H9 (cell line): ENCODE measurements around the gene GTF3C5. TPM values are rescaled to one million over a fixed set of nuclear protein-coding genes. Genes with fewer than 3 reads are reported as not detected.
"Not testable (repeated sequence)": the region's sequence is repeated elsewhere in the genome, so short reads cannot be mapped to it uniquely, and the experiment has no call there.

Experiments used
- DNase-seq: peaks from one replicate; pipeline ENCODE4 v3.0.0-alpha.2; 2017
- H2AFZ ChIP-seq: one replicate; pipeline ENCODE4 v1.6.1; 2013; ENCODE audit warnings: mild to moderate bottlenecking, low read length, control low read depth, moderate library complexity
- H2AK5ac ChIP-seq: 2 replicates; pipeline ENCODE4 v1.6.1; 2013; ENCODE audit warnings: low read length, control low read depth, mixed read lengths; ENCODE audit not compliant: insufficient read length
- H2BK120ac ChIP-seq: one replicate; pipeline ENCODE4 v1.6.1; 2013; ENCODE audit warnings: low read depth, mild to moderate bottlenecking, low read length, control low read depth, inconsistent platforms; ENCODE audit not compliant: poor library complexity, severe bottlenecking
- H2BK12ac ChIP-seq: 2 replicates; pipeline ENCODE4 v1.6.1; 2013; ENCODE audit warnings: low read length, control low read depth, mixed read lengths, low read depth; ENCODE audit not compliant: insufficient read length
- H2BK15ac ChIP-seq: 2 replicates; pipeline ENCODE4 v1.6.1; 2013; ENCODE audit warnings: low read depth, low read length, control low read depth
- H2BK20ac ChIP-seq: one replicate; pipeline ENCODE4 v1.6.1; 2013; ENCODE audit warnings: low read depth, mild to moderate bottlenecking, low read length, control low read depth, inconsistent platforms; ENCODE audit not compliant: poor library complexity, severe bottlenecking
- H2BK5ac ChIP-seq: 2 replicates; pipeline ENCODE4 v1.6.1; 2013; ENCODE audit warnings: low read length, control low read depth, mixed read lengths; ENCODE audit not compliant: insufficient read length
- H3K14ac ChIP-seq: 2 replicates; pipeline ENCODE4 v1.6.1; 2013; ENCODE audit warnings: low read length, control low read depth; ENCODE audit not compliant: insufficient read depth
- H3K18ac ChIP-seq: 2 replicates; pipeline ENCODE4 v1.6.1; 2013; ENCODE audit warnings: low read depth, mild to moderate bottlenecking, mixed read lengths, low read length, control low read depth; ENCODE audit not compliant: insufficient read length
- H3K23ac ChIP-seq: 2 replicates; pipeline ENCODE4 v1.6.1; 2013; ENCODE audit warnings: low read length, control low read depth, mixed read lengths, low read depth; ENCODE audit not compliant: insufficient read length
- H3K23me2 ChIP-seq: 2 replicates; pipeline ENCODE4 v1.6.1; 2013; ENCODE audit warnings: low read depth, mild to moderate bottlenecking, mixed read lengths, low read length, control low read depth; ENCODE audit not compliant: insufficient read length, poor library complexity, severe bottlenecking
- H3K27ac ChIP-seq: 2 replicates; pipeline ENCODE4 v1.5.1; 2013; ENCODE audit warnings: low read length, control low read depth, mixed read lengths, low read depth; ENCODE audit not compliant: insufficient read length
- H3K27me3 ChIP-seq: 2 replicates; pipeline ENCODE4 v1.6.1; 2013; ENCODE audit warnings: low read length, control low read depth, inconsistent platforms; ENCODE audit not compliant: insufficient read depth
- H3K4ac ChIP-seq: 2 replicates; pipeline ENCODE4 v1.6.1; 2013; ENCODE audit warnings: low read depth, mild to moderate bottlenecking, control low read depth, inconsistent platforms, low read length, moderate library complexity
- H3K4me1 ChIP-seq: 2 replicates; pipeline ENCODE4 v1.6.1; 2013; ENCODE audit warnings: low read length, control low read depth, inconsistent platforms; ENCODE audit not compliant: insufficient read depth
- H3K4me2 ChIP-seq: 2 replicates; pipeline ENCODE4 v1.6.1; 2013; ENCODE audit warnings: low read length, control low read depth, mixed read lengths; ENCODE audit not compliant: insufficient read length, insufficient read depth
- H3K56ac ChIP-seq: 2 replicates; pipeline ENCODE4 v1.6.1; 2013; ENCODE audit warnings: low read depth, mild to moderate bottlenecking, mixed read lengths, low read length, control low read depth; ENCODE audit not compliant: insufficient read length
- H3K79me1 ChIP-seq: 2 replicates; pipeline ENCODE4 v1.6.1; 2013; ENCODE audit warnings: low read depth, mild to moderate bottlenecking, moderate library complexity, low read length, control low read depth, inconsistent platforms; ENCODE audit not compliant: insufficient read depth, poor library complexity, severe bottlenecking
- H3K79me2 ChIP-seq: 2 replicates; pipeline ENCODE4 v1.6.1; 2013; ENCODE audit warnings: low read length, control low read depth, inconsistent platforms; ENCODE audit not compliant: insufficient read depth
- H3K9ac ChIP-seq: 2 replicates; pipeline ENCODE4 v1.6.1; 2013; ENCODE audit warnings: low read length, control low read depth, mixed read lengths; ENCODE audit not compliant: insufficient read length; ENCODE audit errors: extremely low read depth
- H3K9me3 ChIP-seq: one replicate; pipeline ENCODE4 v1.6.1; 2013; ENCODE audit warnings: low read depth, low read length, inconsistent platforms; ENCODE audit not compliant: control insufficient read depth
- H3T11ph ChIP-seq: one replicate; pipeline ENCODE4 v1.6.1; 2013; ENCODE audit warnings: mild to moderate bottlenecking, low read length, control low read depth, inconsistent platforms
- H4K20me1 ChIP-seq: one replicate; pipeline ENCODE4 v1.6.1; 2013; ENCODE audit not compliant: control insufficient read depth, insufficient read length, insufficient read depth
- H4K5ac ChIP-seq: 2 replicates; pipeline ENCODE4 v1.6.1; 2013; ENCODE audit warnings: low read depth, mild to moderate bottlenecking, mixed read lengths, low read length, control low read depth; ENCODE audit not compliant: insufficient read length
- H4K8ac ChIP-seq: replicated peaks from 2 replicates; pipeline ENCODE4 v1.6.1; 2013; ENCODE audit warnings: low read length, control low read depth, mixed read lengths, low read depth; ENCODE audit not compliant: insufficient read length
- H4K91ac ChIP-seq: 2 replicates; pipeline ENCODE4 v1.6.1; 2013; ENCODE audit warnings: low read depth, mild to moderate bottlenecking, moderate library complexity, mixed read lengths, low read length, control low read depth; ENCODE audit not compliant: insufficient read length
- H3K27ac Mint-ChIP-seq, 3 experiments: 2 replicates in 2 of 3; 3 replicates in 1 of 3; pipeline ENCODE4 v1.8.0; 2020 to 2021; ENCODE audit warnings: mixed read lengths in 3 of 3, mild to moderate bottlenecking in 1 of 3, moderate library complexity in 1 of 3
- H3K27me3 Mint-ChIP-seq: 2 replicates; pipeline ENCODE4 v1.8.0; 2021; ENCODE audit warnings: low read depth, mild to moderate bottlenecking, moderate library complexity, mixed read lengths
- H3K36me3 Mint-ChIP-seq, 3 experiments: 2 replicates in 2 of 3; 3 replicates in 1 of 3; pipeline ENCODE4 v1.8.0; 2020 to 2021; ENCODE audit warnings: low read depth in 3 of 3, mixed read lengths in 3 of 3; ENCODE audit not compliant: insufficient read depth in 1 of 3
- H3K4me1 Mint-ChIP-seq, 2 experiments: 2 replicates each; pipeline ENCODE4 v1.8.0; 2020; ENCODE audit warnings: mixed read lengths in 2 of 2
- H3K4me3 Mint-ChIP-seq, 2 experiments: 2 replicates in 1 of 2; 3 replicates in 1 of 2; pipeline ENCODE4 v1.8.0; 2020 to 2021; ENCODE audit warnings: mild to moderate bottlenecking in 2 of 2, mixed read lengths in 2 of 2, moderate library complexity in 1 of 2
- H3K9me3 Mint-ChIP-seq, 2 experiments: 2 replicates in 1 of 2; 3 replicates in 1 of 2; pipeline ENCODE4 v1.8.0; 2020; ENCODE audit warnings: mild to moderate bottlenecking in 2 of 2, mixed read lengths in 2 of 2, moderate library complexity in 1 of 2
- WGBS: extraction: QIAGEN DNeasy Blood & Tissue Kit; methylation state at CpG from one replicate; pipeline ENCODE4 v1.1.7; 2013; ENCODE audit warnings: missing lambda C conversion rate, low lambda C conversion rate, mixed read lengths; ENCODE audit not compliant: insufficient read length; ENCODE audit errors: extremely low coverage; 5-methylcytosine and 5-hydroxymethylcytosine counted together
- total RNA-seq: library from RNA; stranded (reverse); gene quantifications from 2 replicates; pipeline ENCODE4 v1.2.1, GENCODE V29; 2021

GTF3C5 gene
- total RNA-seq, 1 experiment from 2014 or later: 88.9 TPM

- not testable (repeated sequence) for H3K4me1 Mint-ChIP-seq, H2AK5ac ChIP-seq, H3K9me3 ChIP-seq, H3K56ac ChIP-seq, H3T11ph ChIP-seq, H3K4me3 Mint-ChIP-seq, H3K27ac Mint-ChIP-seq, H3K4ac ChIP-seq, H2BK20ac ChIP-seq, H4K91ac ChIP-seq, H3K14ac ChIP-seq, H2BK15ac ChIP-seq, H3K9ac ChIP-seq, H2BK12ac ChIP-seq, H3K23me2 ChIP-seq, H3K4me1 ChIP-seq, H4K8ac ChIP-seq, H3K27me3 ChIP-seq, H4K5ac ChIP-seq, H2BK5ac ChIP-seq, H3K36me3 Mint-ChIP-seq, H3K9me3 Mint-ChIP-seq, H3K4me2 ChIP-seq, H3K79me1 ChIP-seq, DNase-seq, H4K20me1 ChIP-seq, H3K27ac ChIP-seq, H2AFZ ChIP-seq, H3K27me3 Mint-ChIP-seq, H3K79me2 ChIP-seq, H3K18ac ChIP-seq, H2BK120ac ChIP-seq, H3K23ac ChIP-seq
- no CpG with 5 or more reads among the region's 17 CpGs for WGBS
Observed at GRCh38 chr9:133086212-133086860, 55.5 kb downstream of the GTF3C5 start.
